GM19099 (cell line): ENCODE data around the gene FGF1.

Experiments used
- POLR2A ChIP-seq: IDR thresholded peaks from 3 replicates; pipeline ENCODE4 v1.6.1; 2011; ENCODE audit warnings: low read depth; ENCODE audit not compliant: insufficient read length; ENCODE audit errors: extremely low read depth

Gene FGF1

GRCh38 chr5:142664067-142664466 lies 21.8 kb downstream of the FGF1 start:
- no peak for TF ChIP-seq POLR2A

GRCh38 chr5:142663246-142663645 lies 22.6 kb downstream of the FGF1 start:
- no peak for TF ChIP-seq POLR2A

GRCh38 chr5:142661957-142662356 lies 23.9 kb downstream of the FGF1 start:
- no peak for TF ChIP-seq POLR2A

- no peak for TF ChIP-seq POLR2A
These were observed 24.7 kb downstream of the FGF1 start for GRCh38 chr5:142661143-142661542.

- no peak for TF ChIP-seq POLR2A
These were observed 25.2 kb downstream of the FGF1 start for GRCh38 chr5:142660731-142661130.

DNA sequence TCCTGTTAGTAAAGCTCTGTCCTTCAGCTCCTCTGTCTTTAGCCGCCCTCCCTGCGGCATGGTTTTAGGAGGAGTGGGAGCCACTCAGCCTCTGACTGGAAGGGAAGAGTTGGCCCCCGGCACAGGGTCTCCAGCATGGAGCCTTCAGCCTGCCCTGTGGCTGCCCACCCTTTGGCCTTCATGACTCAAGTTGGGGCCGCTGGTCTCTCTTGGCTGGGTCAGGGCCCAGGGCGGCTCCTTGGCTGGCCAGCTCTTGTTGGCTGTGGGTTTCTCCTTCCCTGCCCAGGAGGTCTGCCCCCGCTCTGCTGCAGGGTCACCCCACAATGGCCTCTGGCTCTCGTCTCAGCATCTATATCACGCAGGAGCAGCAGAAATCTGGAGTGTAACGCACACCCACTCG lies 25.7 kb downstream of the FGF1 start:
- no peak for TF ChIP-seq POLR2A

- TF ChIP-seq POLR2A, result no peak
These were observed 26.5 kb downstream of the FGF1 start for GRCh38 chr5:142659405-142659804.

DNA sequence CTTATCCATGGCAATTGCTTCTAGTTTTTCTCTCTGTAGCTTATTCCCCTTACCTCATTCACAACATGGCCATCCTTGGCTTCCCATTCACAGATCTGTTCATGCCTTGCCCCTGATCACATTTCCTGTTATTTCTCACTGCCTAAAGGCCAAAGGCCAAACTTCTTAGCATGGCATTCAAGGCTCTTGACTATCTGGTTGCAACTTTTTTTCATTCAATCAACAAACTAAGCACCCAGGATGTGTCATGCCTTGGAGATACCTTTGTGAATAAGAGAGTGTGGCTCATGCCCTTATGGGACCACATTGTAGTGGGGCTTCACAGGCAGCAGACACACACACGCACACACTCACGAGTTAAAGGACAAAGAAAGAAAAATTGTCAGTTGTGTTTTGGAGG lies 27.6 kb downstream of the FGF1 start:
- no peak for TF ChIP-seq POLR2A

DNA sequence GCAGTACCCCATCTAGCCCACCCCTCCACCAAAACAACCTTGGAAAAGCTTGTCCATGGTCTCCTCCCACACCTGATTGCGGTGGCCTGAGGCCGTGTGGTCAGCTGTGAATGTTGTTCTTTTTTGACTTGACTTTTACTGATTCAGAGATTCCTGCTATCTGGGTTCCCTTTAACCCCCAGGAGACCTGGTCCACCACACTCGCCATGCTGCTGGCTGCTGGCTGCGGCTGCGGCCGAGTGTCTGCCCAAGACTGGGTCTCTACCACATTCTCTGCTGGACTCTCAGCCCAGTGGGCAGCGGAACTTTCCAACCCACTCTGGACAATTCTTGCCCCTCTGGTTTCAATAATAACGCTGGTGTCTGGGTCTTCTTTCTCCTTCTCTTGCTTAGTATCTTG lies 28.4 kb downstream of the FGF1 start:
- no peak for TF ChIP-seq POLR2A

- TF ChIP-seq POLR2A, result no peak
These were observed 30.3 kb downstream of the FGF1 start for GRCh38 chr5:142655339-142656267.

- no peak for TF ChIP-seq POLR2A
These were observed 31.3 kb downstream of the FGF1 start for GRCh38 chr5:142654578-142655058.

GRCh38 chr5:142653321-142653720 lies 32.6 kb downstream of the FGF1 start:
- no peak for TF ChIP-seq POLR2A

- TF ChIP-seq POLR2A, result no peak
These were observed 33.3 kb downstream of the FGF1 start for GRCh38 chr5:142652563-142652962.

- no peak for TF ChIP-seq POLR2A
These were observed 35.0 kb downstream of the FGF1 start for GRCh38 chr5:142650881-142651280.

DNA sequence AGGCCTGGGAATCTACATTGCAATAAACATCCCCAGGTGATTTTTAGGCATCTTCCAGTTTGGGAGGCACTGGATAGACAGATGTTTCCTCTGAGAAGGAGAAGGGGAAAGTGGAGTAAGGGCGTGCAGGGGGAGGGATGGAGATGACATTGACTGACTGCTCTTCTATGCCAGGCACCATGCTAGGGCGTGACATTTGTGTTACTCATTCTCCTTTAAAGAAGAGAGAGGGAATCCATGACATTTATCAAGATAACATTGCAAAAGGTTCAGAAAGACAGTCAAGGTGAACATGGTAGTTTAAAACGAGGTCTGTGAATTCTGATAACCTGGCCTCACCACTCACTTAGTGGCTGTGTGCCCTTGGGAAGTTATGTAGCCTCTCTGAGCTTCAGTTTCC lies 35.8 kb downstream of the FGF1 start:
- TF ChIP-seq POLR2A, result no peak

DNA sequence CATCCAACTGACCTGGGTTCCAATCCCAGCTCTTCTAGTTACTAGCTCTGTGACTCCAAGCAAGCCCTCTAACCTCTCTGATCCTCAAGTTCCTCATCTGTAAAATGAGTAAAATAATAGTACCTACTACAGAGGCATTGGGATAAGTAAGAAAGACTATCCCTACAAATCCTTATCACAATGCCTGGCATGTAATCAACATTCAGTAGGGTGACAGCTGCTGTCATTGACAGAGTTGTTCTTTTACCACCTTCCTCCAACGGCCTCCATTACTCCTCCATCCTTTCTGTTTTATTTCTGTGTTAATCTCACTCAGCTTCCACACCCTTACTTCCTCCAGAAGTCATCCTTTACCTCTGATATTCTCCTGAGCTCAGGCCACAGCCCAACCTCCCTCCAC lies 40.4 kb downstream of the FGF1 start:
- TF ChIP-seq POLR2A, result no peak
